ENCODE results near the gene MED22.

Gene MED22

GRCh38 chr9:133329306-133330156 is 18.4 kb downstream of the MED22 start:
- peak; percentile 56 for TF ChIP-seq RAD21 (IDR thresholded peaks at IDR 0.05; ENCODE audit: low read depth)

DNA sequence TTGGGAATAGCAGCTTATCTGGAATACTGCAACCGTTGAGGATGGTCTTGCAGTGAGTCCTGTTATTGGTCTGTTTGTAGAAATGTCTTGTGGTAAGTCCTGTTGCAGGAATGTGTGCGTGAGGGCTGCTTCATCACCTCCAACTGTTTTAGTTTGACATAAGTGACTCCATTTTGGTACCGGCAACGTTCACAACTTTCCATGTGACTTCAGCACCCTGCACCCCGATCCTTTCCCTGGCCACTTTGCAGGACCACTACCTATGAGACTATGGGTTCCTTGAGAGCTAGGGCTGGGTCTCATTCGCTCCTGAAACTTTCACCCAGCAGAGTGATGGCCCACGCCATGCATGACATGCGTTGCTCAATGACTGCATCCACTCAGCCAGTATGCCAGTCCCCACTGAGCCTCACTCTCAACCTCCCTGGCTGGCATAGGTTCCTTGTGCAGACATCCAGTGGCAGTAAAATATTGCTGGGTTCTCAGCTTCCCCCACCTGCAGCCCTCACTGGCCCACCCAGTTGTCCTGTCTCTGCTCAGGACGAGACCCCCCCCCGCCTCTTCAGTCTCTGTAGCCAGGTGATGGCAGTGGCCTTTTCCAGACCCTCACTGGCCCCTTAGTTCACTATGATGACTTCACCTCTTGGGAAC is 20.0 kb downstream of the MED22 start:
- TF ChIP-seq, protein P1, sequence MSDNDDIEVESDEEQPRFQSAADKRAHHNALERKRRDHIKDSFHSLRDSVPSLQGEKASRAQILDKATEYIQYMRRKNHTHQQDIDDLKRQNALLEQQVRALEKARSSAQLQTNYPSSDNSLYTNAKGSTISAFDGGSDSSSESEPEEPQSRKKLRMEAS (IDR thresholded peaks at IDR 0.05), result no peak
- TF ChIP-seq CEBPB (IDR thresholded peaks at IDR 0.05) (no peak), CREB1 (IDR thresholded peaks at IDR 0.05; ENCODE audit: low read depth) (no peak), ZBTB7A (IDR thresholded peaks at IDR 0.05; ENCODE audit: low read depth) (no peak), EP300 (IDR thresholded peaks at IDR 0.05; ENCODE audit: borderline replicate concordance) (no peak), EGR1 (IDR thresholded peaks at IDR 0.05) (no peak), REST (IDR thresholded peaks at IDR 0.05; ENCODE audit: low read depth) (no peak), TAF1 (IDR thresholded peaks at IDR 0.05; ENCODE audit: low read depth) (no peak), YY1 (IDR thresholded peaks at IDR 0.05; ENCODE audit: low read depth) (no peak), TCF12 (IDR thresholded peaks at IDR 0.05; ENCODE audit: low read depth) (no peak), RAD21 (IDR thresholded peaks at IDR 0.05; ENCODE audit: low read depth) (no peak), FOXM1 (IDR thresholded peaks at IDR 0.05; ENCODE audit: borderline replicate concordance, low read depth) (no peak)
- TF ChIP-seq, protein P2, sequence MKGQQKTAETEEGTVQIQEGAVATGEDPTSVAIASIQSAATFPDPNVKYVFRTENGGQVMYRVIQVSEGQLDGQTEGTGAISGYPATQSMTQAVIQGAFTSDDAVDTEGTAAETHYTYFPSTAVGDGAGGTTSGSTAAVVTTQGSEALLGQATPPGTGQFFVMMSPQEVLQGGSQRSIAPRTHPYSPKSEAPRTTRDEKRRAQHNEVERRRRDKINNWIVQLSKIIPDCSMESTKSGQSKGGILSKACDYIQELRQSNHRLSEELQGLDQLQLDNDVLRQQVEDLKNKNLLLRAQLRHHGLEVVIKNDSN (IDR thresholded peaks at IDR 0.05), result no peak

DNA sequence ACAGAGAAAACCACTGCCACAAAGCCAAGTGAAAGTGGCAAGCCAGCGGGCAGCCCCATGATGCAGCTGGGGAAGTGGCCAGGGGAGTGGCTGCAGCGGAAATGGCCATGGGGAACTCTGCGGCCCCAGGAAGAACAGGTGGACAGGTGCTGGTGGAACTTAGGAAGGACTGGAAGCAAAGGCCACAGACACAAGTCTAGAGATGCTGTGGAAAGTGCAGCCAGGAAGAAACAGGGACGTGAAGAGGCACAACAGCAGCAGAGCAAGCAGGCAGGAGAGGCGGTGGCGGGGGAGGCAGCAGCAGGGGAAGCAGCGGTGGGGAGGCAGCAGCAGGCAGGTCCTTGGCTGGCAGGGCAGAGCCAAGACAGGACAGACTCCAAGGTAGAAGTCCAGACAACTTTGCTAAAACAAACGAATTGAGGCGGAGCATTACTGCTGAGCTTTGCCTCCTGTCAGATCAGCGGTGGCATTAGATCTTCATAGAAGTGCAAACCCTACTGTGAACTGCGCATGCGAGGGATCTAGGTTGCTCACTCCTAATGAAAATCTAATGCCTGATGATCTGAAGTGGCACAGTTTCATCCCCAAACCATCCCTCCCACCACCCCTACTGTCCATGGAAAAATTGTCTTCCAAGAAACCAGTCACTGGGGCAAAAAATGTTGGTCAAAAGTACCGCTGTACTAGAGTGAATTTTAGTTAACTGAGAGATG is 23.8 kb downstream of the MED22 start:
- TF ChIP-seq REST (IDR thresholded peaks at IDR 0.05; ENCODE audit: low read depth), result no peak

DNA sequence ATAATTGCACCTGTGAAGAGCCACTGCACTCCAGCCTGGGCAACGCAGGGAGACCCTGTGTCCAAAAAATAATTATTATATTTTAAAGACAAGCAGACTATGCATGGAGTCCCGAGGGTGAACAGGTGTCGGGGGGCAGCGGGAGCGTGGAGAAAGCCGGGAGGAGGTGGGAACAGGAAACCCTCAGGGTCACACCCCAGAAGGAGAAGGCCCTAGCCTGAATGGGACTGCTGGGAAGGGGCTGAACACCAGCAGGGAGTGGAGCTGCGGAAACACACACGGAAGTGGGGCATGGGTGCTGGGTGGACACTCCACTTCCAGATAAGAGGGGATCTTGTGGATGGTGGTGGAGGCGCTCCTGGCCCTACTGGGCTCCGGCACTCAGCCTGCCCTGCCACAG is 24.7 kb downstream of the MED22 start:
- TF ChIP-seq ZBTB7A (IDR thresholded peaks at IDR 0.05; ENCODE audit: low read depth), result no peak
- no peak for TF ChIP-seq RAD21 (IDR thresholded peaks at IDR 0.05; ENCODE audit: low read depth)
- TF ChIP-seq TCF12 (IDR thresholded peaks at IDR 0.05; ENCODE audit: low read depth), result no peak
- TF ChIP-seq TAF1 (IDR thresholded peaks at IDR 0.05; ENCODE audit: low read depth), result no peak
- TF ChIP-seq REST (IDR thresholded peaks at IDR 0.05; ENCODE audit: low read depth), result no peak

- TF ChIP-seq YY1 (IDR thresholded peaks at IDR 0.05; ENCODE audit: low read depth) (no peak), FOXM1 (IDR thresholded peaks at IDR 0.05; ENCODE audit: borderline replicate concordance, low read depth) (no peak), TEAD4 (IDR thresholded peaks at IDR 0.05) (no peak), RAD21 (IDR thresholded peaks at IDR 0.05; ENCODE audit: low read depth) (no peak), EP300 (IDR thresholded peaks at IDR 0.05; ENCODE audit: borderline replicate concordance) (no peak), NFIC (IDR thresholded peaks at IDR 0.05) (no peak), EGR1 (IDR thresholded peaks at IDR 0.05) (no peak)
Measured at GRCh38 chr9:133322701-133323100, 25.2 kb downstream of the MED22 start.
